GM12892 (cell line): ENCODE measurements around the gene ZFHX3.

ENCODE experiments used
- POLR2A ChIP-seq: IDR thresholded peaks from 2 replicates; pipeline ENCODE4 v1.6.1; 2011; ENCODE audit warnings: low read depth, low read length, control low read depth
- POLR2AphosphoS5 ChIP-seq: IDR thresholded peaks from 2 replicates; pipeline ENCODE4 v1.6.1; 2011; ENCODE audit warnings: low read depth, low read length, control low read depth
- TAF1 ChIP-seq: IDR thresholded peaks from 2 replicates; pipeline ENCODE4 v1.6.1; 2011; ENCODE audit warnings: low read depth, mild to moderate bottlenecking, control low read depth, low read length, borderline replicate concordance

DNA sequence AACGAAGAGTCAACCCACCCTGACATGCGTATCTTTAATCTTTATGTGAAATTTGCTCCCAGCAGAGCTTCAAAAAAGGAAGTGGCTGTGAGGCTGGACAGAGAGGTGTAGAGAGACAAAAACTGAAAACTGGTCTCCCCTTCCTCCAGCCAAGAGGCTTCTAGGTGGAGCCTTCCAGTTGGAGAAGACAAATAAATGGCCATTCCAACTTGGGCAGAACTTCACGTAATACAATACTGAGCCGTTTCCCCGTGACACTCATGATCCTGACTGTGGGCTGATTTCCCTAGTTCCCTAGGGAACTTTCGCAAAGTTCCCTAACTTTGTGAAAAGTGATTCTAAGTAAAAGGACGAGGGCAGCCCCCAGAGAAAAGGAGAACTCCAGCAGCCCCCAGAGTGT lies 78.8 kb downstream of the ZFHX3 start:
- TF ChIP-seq POLR2A (no peak), TAF1 (no peak), POLR2AphosphoS5 (no peak)
